Stimulated activated CD4-positive, alpha-beta T cell treated with anti-CD3 and anti-CD28 coated beads, Interleukin-15, amount 100 ng/mL, for 48 hours (primary cell): ENCODE data around the gene KLHDC7A.

Experiments
- DNase-seq, 2 donors: peaks; one replicate each; pipeline ENCODE4 v3.0.0-alpha.2; 2020; ENCODE audit warnings: low read depth in 2 of 2

Gene KLHDC7A

DNA sequence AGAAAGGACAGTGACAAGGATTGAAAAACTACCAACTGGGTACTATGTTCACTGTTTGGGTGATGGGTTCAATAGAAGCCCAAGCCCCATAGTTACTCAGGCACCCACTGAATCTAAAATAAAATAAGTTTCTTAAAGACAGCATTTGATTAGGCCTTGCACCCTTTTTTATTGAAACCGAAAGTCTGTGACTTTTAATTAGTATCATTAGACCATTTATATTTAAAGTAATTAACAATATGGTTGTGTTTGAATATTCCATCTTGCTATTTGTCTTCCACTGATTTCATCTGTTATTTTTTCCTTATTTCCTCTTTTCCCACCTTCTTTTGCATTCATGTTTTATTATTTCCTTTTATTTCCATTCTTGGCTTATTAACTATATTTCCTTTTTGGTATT lies 27.4 kb downstream of the KLHDC7A start:
- DNase-seq, result no peak

DNA sequence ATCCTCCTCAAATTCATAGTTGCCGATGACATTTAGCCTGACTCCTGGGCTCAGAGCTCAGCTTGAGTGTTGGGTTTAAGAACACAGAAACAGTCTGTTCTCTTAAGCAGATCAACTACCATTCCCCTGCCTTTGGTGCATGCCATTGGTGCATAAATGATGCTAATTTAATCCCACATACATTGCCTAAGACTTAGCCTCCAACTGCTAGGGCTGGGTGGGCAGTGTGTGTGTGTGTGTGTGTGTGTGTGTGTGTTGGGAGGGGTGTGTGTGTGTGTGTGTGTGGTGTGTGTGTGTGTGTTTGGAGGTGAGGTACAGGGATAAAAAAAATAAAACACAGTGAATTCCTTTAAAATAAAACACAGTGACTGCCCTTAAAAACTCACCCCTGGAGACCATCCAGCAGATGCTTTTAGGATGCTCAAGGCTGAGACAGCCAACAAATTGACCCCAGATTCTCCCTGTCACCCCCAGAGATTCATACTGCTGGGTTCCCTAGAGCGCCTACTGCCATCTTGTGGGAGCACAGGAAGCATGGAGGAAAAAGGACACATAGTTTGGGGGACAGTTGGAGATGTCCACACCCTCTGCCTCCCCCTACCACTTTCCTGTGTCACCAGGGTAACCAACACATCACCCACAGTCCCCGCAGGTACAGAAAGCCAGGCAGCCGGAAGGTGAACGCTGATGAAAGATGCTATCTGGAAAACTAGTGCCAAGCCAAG lies 30.6 kb downstream of the KLHDC7A start:
- DNase-seq, result no peak

DNA sequence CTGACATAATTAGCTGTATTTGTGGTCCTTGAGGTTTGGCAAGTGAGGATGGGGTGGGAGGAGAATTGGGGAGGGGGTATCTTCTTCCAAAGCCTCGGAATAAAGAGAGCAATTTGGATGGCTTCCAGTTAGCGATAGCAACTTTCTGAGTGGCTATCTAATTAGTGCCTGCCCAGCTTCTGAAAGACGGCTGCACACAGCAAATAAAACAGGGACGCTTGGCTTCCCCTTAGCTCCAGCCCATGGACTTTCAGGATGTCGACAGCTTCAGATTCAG lies 31.1 kb downstream of the KLHDC7A start:
- DNase-seq, result no peak

DNA sequence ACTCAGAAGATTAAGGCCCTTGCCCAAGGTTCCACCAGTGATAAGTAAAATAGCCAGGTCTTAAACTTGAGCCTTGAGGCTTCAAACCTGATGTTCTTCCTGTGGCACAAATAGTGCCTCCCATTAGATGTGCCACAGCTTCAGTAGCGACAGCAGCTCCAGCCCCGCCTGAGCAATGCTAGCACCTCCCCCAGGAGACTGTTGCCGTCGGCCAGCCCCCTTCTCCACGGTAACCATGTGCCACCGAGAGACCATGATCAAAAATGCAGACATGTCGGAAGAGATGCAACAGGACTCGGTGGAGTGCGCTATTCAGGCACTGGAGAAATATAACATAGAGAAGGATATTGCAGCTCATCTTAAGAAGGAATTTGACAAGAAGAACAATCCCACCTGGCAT lies 32.2 kb downstream of the KLHDC7A start:
- DNase-seq, result no peak

DNA sequence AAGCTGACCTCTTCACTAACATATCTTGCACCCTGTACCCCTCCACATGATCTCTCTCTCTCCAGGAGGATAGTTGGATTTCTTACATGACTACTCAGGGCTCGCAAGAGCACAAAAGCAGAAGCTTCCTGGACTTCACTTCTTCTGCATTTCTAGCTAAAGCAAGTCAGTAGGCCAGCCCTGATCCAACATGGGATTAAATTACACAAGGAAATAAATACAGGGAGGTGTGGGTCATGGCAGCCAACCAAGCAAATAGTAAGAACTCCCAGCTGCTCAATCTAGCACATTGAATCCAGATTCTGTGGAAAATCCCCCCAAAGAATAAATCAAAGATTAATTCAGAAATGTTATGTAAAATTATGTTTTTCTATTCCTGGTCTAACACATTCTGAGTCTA lies 33.3 kb downstream of the KLHDC7A start:
- no peak for DNase-seq

DNA sequence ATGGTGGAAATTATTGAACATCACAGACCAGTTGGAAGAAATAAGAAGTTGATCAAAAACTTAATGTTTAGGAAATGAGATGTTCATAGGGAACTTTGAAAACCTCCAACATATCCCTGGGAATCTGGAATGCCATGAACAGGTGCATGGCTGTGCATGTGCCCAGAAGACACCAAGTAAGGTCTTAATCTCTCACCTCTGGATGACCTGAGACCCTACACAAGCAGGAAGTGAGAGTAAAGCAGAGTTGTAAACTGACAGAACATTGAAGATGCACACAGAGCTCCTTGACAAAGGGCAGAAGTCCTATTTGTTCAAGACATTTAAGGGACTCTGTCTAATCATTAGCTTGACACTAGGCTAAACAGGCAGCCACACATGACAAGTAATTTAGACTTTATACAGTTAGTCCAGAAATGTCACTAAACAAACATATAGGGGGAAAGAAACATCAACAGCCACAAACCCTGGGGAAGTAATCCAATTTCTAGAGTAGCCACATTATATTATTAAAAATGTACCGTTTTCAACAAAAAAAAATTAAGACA lies 34.5 kb downstream of the KLHDC7A start:
- DNase-seq, result no peak

DNA sequence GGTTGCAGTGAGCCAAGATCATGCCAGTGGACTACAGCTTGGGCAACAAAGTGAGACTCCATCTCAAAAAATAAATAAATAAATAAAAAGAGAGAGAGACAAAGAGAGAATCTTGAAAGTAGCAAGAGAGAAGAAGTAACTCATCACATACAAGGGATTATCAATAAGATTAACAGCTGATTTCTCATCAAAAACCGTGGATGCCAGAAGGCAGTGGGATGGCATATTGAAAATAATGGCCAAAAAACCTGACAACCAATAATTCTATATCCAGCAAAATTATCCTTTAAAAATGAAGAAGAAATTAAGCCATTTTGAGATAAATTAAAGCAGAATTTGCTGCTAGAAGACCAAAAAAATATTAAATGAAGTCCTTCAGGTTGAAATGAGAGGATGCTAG lies 35.7 kb downstream of the KLHDC7A start:
- no peak for DNase-seq

DNA sequence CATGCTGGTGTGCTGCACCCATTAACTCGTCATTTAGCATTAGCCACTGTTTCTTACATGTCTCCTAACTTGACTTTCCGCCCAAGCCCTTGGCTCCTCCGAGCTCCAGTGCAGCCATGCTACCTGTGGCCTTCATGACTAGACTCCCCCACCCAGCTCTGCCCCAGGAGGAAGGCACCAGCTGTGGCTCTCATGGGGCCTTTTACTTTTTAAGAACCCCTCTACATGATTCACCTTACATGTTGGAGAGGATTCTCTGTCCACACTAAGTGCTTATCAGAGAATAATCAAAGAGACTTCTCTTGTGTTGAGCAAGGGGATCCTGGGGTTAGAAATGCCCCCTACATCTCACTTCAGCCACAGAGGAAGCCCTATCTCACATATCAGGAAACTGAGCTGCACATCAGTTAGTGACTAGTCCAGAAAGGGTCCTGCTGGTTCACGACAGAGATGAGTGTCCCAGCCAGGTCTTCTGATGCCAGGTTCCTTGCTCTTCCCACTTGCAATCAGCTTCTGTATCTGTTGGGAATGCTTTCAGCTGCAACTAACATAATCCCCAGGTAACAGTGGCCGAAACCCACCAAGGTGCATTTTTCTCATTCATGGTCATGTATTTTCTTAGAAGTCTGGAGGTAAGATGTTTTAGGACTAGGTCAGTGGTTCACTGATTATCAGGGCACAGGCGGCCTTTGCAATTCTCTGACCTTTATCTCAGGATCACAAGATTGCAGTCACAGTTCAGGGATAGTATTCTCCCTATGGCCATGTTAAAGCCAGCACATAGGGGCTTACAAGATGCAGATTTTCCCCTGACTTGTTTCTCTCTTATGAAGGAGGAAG lies 45.9 kb downstream of the KLHDC7A start:
- no peak for DNase-seq

DNA sequence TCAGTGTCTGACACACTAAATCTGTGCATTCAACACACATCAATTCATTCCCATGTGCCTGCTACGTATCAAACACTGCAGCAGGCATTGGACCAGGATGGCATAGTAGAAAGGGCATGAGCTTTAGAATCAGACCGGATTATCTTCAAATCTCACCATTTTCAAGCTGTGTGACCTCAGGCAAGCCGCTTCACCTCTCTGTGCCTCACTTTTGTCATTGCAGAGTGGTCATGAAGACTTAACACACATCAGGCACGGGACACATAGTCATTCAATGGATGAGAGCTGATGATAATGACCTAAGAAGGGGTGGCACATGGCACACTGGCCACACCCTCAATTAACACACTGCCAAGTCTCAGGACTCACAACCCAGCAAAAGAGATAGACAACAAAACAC lies 46.8 kb downstream of the KLHDC7A start:
- DNase-seq, result no peak

DNA sequence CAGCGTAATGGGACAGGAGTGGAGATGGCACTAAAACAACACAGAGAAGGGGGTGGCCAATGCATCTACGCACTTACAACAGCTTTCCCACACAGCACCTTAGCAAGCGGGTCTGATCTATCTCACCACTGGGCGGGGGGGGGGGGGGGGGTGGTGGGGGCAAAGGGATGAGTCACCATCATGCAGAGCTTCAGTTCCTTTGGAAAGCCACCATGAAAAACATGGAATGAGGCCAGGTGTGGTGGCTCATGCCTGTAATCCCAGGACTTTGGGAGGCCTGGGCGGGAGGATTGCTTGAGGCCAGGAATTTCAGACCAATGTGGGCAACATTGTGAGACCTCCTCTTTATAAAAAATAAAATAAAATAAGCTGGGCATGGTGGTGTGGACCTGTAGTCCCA lies 47.2 kb downstream of the KLHDC7A start:
- no peak for DNase-seq

DNA sequence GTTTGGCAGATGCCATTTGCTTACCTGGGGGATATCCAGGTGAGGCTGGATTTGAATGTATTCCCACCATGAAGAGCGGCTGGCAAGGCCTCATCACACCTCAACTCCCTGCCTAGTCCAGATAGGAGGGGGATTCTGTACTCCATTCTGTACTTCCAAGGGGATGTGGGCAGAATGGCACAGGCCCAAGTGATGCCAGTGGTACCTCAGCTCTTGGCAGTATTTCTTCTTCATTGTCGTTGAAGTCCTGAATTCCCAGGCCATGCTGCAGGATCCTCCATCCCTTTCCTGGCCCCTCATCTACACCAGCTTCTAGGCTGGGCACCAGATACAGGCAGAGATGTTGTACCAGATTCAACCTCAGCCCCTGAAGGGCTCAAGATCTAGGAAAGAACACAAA lies 47.9 kb downstream of the KLHDC7A start:
- no peak for DNase-seq

DNA sequence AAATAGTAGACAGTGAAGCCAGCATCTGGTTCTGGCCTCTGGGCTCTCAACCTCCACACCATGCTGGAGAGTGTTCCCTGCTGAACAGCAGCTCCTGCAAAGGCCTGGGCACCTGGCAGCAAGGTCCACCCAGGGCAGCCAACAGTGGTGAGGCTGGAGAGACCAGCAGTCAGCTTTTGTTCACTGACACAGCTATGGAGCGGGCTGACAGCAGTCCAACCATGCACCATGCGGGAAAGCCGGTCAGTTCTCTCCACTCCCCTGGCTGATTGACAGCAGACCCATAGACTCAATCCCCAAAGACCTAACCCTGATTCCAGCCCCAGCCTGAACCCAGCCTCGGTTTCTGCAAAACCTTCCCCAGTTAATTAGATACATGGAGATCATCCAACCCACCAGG lies 49.0 kb downstream of the KLHDC7A start:
- no peak for DNase-seq

DNA sequence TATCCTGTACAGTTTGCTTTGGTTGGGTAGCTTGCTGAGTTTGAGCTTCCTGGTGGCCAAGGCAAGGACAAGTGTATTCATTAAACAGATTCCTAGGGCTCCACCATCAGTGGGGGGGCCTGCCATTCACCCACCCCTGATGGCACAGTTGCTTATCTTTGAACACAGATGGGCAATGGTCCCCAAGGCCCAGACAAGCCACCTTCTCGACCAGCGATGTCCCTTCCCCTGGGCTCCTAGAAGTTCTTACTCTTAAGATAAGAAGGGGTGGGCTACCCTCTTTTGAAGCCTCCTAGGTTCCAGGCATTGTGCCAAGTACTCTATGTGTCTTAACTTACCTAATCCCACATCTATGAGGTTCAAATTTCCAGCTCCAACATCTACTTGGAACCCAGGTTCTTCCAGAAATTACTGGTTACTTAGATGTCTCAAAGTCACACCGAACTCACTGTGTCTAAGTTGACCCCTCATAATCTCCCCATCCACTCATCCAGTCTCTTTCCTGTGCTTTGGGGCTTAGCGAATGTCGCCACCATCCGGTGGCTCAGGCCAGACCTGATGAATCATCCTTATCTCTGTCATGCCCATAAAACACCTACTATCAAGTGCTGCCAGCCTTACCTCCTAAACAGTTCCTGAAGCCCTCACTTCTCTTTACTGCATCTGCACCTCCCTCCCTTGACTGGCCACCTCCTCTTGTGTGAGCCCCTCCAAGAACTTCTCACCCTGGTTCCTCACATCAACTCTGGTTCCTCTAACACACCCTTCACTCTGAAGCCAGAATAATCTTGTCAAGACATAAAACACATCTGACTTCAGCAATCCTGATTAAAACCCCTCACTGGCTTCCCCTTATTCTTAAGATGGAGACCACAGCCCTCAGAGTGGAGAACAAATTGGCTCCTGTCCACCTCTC lies 50.1 kb downstream of the KLHDC7A start:
- DNase-seq, result no peak

DNA sequence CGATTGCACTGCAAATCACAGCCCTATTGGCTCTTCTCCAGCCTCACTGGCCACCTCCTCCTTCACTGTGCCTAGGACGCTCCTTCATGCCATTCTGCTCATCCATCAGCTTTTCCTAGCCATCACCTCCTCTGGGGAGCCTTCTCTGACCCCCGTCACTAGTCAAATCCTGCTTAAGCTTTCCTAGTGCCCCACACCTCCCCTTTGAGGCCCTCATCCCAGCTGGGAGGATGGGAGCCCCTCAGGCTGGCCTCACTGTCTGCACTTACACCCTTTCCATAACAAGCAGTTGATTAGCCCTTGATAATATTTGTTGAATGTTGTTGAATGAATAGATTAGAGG lies 50.7 kb downstream of the KLHDC7A start:
- no peak for DNase-seq

DNA sequence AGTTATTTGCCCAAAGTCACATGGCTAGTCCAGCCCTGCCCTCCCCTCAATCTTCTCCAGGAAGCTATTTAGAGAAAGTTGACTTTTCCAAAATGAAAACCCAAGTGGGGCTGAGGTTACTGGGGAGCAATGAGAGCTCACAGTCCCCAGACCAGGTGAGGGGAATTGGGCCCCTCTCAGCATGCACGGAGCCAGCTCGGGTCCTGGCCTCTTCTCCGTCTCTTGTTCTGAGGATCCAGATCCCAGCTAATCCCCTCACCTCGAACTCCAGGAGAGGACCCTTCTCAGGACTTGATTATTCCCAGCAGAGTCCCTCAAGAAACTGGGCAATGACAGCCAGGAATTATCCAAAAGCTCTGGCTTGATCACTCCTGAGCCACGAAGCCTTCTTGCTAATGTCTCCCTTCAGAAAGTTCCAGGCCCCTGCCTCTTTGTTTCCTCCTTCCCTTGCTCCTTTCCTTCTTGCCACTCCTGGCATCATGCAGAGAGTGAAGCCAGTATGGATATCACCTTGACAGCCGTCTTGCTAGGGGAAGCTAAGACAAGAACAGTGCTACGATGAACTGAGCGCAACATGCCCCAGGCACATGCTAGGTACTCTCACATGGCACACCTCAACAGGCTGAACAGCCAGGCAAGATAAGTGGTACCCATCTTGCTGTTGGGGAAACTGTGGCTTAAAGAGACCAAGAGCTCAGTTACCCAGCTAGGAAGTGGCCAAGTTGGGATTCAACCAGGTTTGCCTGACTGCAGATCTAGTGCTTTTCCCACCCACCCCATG lies 51.9 kb downstream of the KLHDC7A start:
- DNase-seq, result no peak

DNA sequence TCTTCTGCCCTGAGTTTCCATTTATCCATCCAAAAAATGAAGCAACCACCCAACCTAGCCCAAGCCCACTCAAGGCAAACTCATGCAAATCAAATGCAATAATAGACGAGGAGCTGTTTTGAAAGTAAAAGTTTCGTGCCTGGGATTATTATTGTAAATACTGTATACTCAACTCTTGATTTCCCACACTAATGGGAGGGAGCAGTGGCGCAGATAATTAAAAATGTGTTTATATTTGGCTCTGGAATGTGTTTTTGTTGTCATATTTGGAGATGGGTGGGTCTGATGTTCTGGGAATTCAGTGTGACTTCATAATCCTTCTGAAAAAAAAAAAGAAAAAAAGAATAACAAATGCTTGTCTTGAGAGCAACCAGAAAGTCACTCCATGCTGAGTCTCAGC lies 52.5 kb downstream of the KLHDC7A start:
- no peak for DNase-seq

DNA sequence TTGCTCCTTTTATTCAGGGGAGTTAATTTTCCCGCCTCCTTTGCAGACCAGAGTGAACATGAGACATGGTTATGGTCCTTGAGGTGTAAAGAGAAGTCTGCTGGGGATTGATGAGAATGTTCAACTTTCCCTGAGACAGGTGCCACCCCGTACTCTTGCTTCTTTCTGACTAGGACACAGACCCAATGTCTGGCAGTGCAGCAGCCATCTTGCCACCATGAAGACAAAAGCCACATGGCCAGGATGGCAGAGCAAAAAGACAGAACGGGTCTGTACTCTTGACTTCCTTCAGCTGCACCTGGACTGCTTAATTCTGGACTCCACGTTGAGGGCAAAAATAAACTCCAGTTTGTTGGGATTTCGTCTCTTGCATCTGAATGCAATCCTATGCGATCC lies 54.1 kb downstream of the KLHDC7A start:
- DNase-seq, result no peak
